GM23338 (cell line): ENCODE measurements around the gene NPEPL1.

Experiments used
- CREB1 ChIP-seq: fragments of 250-450 bp; sonication (Bioruptor Pico); IDR thresholded peaks from 2 replicates; pipeline ENCODE4 v1.5.0; 2020; ENCODE audit warnings: low read depth, mild to moderate bottlenecking, moderate library complexity
- CTCF ChIP-seq, 2 experiments: fragments of 200-600 bp in 1 of 2; sonication (generic) in 1 of 2; conservative IDR thresholded peaks; 2 replicates each; pipeline versions ENCODE4 v1.5.1 to v1.6.1; 2016 to 2017; ENCODE audit warnings: antibody characterized with exemption in 2 of 2, low read depth in 2 of 2, mild to moderate bottlenecking in 2 of 2, moderate library complexity in 1 of 2
- EZH2 ChIP-seq: fragments of 200-600 bp; sonication (generic); IDR thresholded peaks from one replicate; pipeline ENCODE4 v1.8.0; 2017; ENCODE audit warnings: antibody characterized with exemption, mild to moderate bottlenecking, low read depth; ENCODE audit not compliant: unreplicated experiment
- EZH2phosphoT487 ChIP-seq: fragments of 200-600 bp; sonication (generic); IDR thresholded peaks from one replicate; pipeline ENCODE4 v1.8.1; 2018; ENCODE audit warnings: antibody characterized with exemption; ENCODE audit not compliant: unreplicated experiment
- JUNB ChIP-seq: IDR thresholded peaks from one replicate; pipeline ENCODE4 v1.6.1; 2016; ENCODE audit warnings: antibody characterized with exemption; ENCODE audit not compliant: unreplicated experiment
- NANOG ChIP-seq: IDR thresholded peaks from 2 replicates; pipeline ENCODE4 v1.6.1; 2016; ENCODE audit warnings: antibody characterized with exemption, borderline replicate concordance
- POLR2AphosphoS5 ChIP-seq: IDR thresholded peaks from 2 replicates; pipeline ENCODE4 v1.6.1; 2016; ENCODE audit warnings: antibody characterized with exemption, low read depth
- REST ChIP-seq: IDR thresholded peaks from one replicate; pipeline ENCODE4 v1.6.1; 2018; ENCODE audit warnings: antibody characterized with exemption; ENCODE audit not compliant: unreplicated experiment
- STAT1 ChIP-seq: IDR thresholded peaks from one replicate; pipeline ENCODE4 v1.6.1; 2016; ENCODE audit warnings: antibody characterized with exemption; ENCODE audit not compliant: unreplicated experiment
- ZNF114 ChIP-seq: fragments of 250-450 bp; sonication (Bioruptor Pico); IDR thresholded peaks from 2 replicates; pipeline ENCODE4 v1.5.0; 2020; ENCODE audit warnings: mild to moderate bottlenecking, moderate library complexity
- ZNF331 ChIP-seq: fragments of 250-450 bp; sonication (Bioruptor Pico); IDR thresholded peaks from 2 replicates; pipeline ENCODE4 v1.5.0; 2020; ENCODE audit warnings: low read depth, mild to moderate bottlenecking, moderate library complexity
- TF ChIP-seq, protein P1 (sequence below): IDR thresholded peaks from 2 replicates; pipeline ENCODE4 v1.6.1; 2016; ENCODE audit warnings: antibody characterized with exemption
- TF ChIP-seq, protein P2 (sequence below): fragments of 250-450 bp; sonication (Bioruptor Pico); IDR thresholded peaks from 2 replicates; pipeline ENCODE4 v1.5.0; 2020; ENCODE audit warnings: mild to moderate bottlenecking, moderate library complexity

DNA sequence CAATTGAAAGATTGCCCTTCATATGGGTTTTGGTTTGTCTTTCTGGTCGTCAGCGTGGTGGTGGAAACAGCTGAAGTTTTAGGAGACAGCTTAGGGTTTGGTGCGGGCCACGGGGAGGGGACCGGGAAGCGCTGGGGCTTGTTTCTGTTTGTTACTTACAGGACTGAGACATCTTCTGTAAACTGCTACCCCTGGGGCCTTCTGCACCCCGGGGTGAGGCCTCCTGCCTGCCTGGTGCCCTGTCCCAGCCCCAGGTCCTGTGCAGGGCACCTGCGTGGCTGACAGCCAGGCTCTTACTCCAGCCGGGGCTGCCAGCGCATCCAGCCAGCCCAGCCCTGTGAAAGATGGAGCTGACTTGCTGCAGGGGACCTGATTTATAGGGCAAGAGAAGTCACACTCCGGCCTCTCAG, 22.8 kb downstream of the NPEPL1 start:
- TF ChIP-seq CTCF (conservative IDR thresholded peaks at IDR 0.05; ENCODE audit: low read depth in 2 of 2) (no peak), EZH2 (no peak), POLR2AphosphoS5 (no peak), REST (no peak), CREB1 (no peak), EZH2phosphoT487 (no peak), STAT1 (no peak), JUNB (no peak), ZNF331 (CRISPR knock-in tag) (no peak), ZNF114 (CRISPR knock-in tag) (no peak), NANOG (no peak)
- TF ChIP-seq, protein P1, sequence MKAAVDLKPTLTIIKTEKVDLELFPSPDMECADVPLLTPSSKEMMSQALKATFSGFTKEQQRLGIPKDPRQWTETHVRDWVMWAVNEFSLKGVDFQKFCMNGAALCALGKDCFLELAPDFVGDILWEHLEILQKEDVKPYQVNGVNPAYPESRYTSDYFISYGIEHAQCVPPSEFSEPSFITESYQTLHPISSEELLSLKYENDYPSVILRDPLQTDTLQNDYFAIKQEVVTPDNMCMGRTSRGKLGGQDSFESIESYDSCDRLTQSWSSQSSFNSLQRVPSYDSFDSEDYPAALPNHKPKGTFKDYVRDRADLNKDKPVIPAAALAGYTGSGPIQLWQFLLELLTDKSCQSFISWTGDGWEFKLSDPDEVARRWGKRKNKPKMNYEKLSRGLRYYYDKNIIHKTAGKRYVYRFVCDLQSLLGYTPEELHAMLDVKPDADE, result no peak
- TF ChIP-seq, protein P2, sequence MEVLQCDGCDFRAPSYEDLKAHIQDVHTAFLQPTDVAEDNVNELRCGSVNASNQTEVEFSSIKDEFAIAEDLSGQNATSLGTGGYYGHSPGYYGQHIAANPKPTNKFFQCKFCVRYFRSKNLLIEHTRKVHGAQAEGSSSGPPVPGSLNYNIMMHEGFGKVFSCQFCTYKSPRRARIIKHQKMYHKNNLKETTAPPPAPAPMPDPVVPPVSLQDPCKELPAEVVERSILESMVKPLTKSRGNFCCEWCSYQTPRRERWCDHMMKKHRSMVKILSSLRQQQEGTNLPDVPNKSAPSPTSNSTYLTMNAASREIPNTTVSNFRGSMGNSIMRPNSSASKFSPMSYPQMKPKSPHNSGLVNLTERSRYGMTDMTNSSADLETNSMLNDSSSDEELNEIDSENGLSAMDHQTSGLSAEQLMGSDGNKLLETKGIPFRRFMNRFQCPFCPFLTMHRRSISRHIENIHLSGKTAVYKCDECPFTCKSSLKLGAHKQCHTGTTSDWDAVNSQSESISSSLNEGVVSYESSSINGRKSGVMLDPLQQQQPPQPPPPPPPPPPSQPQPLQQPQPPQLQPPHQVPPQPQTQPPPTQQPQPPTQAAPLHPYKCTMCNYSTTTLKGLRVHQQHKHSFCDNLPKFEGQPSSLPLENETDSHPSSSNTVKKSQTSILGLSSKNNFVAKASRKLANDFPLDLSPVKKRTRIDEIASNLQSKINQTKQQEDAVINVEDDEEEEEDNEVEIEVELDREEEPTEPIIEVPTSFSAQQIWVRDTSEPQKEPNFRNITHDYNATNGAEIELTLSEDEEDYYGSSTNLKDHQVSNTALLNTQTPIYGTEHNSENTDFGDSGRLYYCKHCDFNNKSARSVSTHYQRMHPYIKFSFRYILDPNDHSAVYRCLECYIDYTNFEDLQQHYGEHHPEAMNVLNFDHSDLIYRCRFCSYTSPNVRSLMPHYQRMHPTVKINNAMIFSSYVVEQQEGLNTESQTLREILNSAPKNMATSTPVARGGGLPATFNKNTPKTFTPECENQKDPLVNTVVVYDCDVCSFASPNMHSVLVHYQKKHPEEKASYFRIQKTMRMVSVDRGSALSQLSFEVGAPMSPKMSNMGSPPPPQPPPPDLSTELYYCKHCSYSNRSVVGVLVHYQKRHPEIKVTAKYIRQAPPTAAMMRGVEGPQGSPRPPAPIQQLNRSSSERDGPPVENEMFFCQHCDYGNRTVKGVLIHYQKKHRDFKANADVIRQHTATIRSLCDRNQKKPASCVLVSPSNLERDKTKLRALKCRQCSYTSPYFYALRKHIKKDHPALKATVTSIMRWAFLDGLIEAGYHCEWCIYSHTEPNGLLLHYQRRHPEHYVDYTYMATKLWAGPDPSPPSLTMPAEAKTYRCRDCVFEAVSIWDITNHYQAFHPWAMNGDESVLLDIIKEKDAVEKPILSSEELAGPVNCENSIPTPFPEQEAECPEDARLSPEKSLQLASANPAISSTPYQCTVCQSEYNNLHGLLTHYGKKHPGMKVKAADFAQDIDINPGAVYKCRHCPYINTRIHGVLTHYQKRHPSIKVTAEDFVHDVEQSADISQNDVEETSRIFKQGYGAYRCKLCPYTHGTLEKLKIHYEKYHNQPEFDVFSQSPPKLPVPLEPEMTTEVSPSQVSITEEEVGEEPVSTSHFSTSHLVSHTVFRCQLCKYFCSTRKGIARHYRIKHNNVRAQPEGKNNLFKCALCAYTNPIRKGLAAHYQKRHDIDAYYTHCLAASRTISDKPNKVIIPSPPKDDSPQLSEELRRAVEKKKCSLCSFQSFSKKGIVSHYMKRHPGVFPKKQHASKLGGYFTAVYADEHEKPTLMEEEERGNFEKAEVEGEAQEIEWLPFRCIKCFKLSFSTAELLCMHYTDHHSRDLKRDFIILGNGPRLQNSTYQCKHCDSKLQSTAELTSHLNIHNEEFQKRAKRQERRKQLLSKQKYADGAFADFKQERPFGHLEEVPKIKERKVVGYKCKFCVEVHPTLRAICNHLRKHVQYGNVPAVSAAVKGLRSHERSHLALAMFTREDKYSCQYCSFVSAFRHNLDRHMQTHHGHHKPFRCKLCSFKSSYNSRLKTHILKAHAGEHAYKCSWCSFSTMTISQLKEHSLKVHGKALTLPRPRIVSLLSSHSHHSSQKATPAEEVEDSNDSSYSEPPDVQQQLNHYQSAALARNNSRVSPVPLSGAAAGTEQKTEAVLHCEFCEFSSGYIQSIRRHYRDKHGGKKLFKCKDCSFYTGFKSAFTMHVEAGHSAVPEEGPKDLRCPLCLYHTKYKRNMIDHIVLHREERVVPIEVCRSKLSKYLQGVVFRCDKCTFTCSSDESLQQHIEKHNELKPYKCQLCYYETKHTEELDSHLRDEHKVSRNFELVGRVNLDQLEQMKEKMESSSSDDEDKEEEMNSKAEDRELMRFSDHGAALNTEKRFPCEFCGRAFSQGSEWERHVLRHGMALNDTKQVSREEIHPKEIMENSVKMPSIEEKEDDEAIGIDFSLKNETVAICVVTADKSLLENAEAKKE (CRISPR knock-in tag), result no peak
